Amniotic stem cell (primary cell): ENCODE data around the gene TAS2R13.

Source experiments
- DNase-seq: peaks from one replicate; lab custom pipeline; 2025; lab: John Stamatoyannopoulos, UW

TAS2R13 gene

DNA sequence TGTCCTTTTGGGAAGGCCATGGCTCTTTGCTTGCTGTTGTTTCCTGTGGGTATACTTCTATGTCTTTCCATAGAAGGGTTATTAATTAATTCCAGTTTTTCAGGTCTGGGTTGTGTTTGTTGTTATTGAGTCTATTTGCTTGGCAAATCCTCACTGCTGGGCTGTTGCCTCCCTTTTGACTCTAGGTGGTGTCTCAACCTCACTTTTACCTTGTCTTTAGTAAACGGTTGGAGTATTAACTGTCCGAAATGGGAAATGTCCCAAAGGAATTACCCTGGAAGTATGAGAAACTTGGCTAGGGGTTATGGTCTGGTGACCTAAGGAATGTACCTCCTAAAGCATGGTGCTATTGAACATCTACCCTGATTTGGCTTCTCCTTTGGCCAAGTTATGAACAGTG, 42.0 kb downstream of the TAS2R13 start:
- DNase-seq, result no peak

DNA sequence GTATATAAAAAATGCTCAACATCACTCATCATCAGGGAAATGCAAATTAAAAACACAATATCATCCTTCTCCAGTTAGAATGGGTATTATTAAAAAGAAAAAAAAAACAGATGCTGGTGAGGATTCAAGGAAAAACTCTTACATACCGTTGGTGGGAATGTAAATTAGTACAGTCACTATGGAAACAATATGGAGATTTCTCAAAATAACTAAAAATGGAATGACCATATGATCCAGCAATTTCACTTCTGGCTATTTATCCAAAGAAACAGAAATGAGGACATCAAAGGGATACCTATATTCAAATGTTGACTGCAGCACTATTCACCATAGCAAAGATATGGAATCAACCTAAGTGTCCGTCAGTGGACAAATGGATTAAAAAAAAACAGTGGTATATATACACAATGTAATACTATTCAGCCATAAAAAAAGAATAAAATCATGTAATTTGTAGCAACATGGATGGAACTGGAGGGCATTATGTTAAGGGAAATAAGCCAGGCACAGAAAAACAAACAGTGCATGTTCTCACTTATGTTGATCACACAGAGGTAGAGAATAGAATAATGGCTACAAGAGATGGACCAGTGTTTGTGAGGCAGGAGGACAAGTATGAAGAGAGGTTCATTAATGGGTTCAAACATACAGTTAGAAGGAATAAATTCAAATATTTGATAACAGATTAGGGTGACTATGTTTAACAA, 45.7 kb downstream of the TAS2R13 start:
- DNase-seq, result no peak

GRCh38 chr12:10861366-10861765, 48.0 kb downstream of the TAS2R13 start:
- no peak for DNase-seq
